NCI-H1092 treated with DMSO at 0.1 percent for 48 hours (cell line): ENCODE results near the gene SAFB.
"Not testable (repeated sequence)": the region's sequence is repeated elsewhere in the genome, so short reads cannot be mapped to it uniquely, and the experiment has no call there.

Source experiments
- DNase-seq: peaks from one replicate; lab custom pipeline; 2025; lab: John Stamatoyannopoulos, UW

Gene SAFB

GRCh38 chr19:5697022-5697889 is 74.4 kb downstream of the SAFB start:
- no peak for DNase-seq

- no peak for DNase-seq
Measured at GRCh38 chr19:5697890-5698634, 75.2 kb downstream of the SAFB start.

GRCh38 chr19:5698635-5699422 is 75.9 kb downstream of the SAFB start:
- no peak for DNase-seq

GRCh38 chr19:5700455-5701092 is 77.7 kb downstream of the SAFB start:
- no peak for DNase-seq

GRCh38 chr19:5702053-5702410 is 79.1 kb downstream of the SAFB start:
- DNase-seq, result not testable (repeated sequence)

- DNase-seq, result no peak
Measured at GRCh38 chr19:5703819-5704818, 81.2 kb downstream of the SAFB start.

GRCh38 chr19:5705552-5705951 is 82.7 kb downstream of the SAFB start:
- DNase-seq, result no peak

- DNase-seq, result no peak
Measured at GRCh38 chr19:5706876-5707573, 84.1 kb downstream of the SAFB start.

- no peak for DNase-seq
Measured at GRCh38 chr19:5707576-5708575, 85.0 kb downstream of the SAFB start.

GRCh38 chr19:5711025-5711424 is 88.1 kb downstream of the SAFB start:
- no peak for DNase-seq

GRCh38 chr19:5711713-5712161 is 88.9 kb downstream of the SAFB start:
- no peak for DNase-seq

GRCh38 chr19:5713228-5713627 is 90.3 kb downstream of the SAFB start:
- DNase-seq, result no peak

GRCh38 chr19:5714816-5715215 is 91.9 kb downstream of the SAFB start:
- DNase-seq, result no peak

GRCh38 chr19:5717215-5717935 is 94.5 kb downstream of the SAFB start:
- DNase-seq, result no peak
